SK-N-DZ (cell line): ENCODE measurements around the gene DPH7.
"Not testable (repeated sequence)": the region's sequence is repeated elsewhere in the genome, so short reads cannot be mapped to it uniquely, and the experiment has no call there.

Source experiments
- DNase-seq: peaks from one replicate; pipeline ENCODE4 v3.0.0-alpha.2; 2015; ENCODE audit warnings: low spot score

DPH7 gene

GRCh38 chr9:137581361-137582285 is 2.9 kb upstream of the DPH7 start:
- no peak for DNase-seq

- DNase-seq = no peak
These were observed 2.2 kb upstream of the DPH7 start for GRCh38 chr9:137580954-137581322.

GRCh38 chr9:137580209-137580953 is 1.7 kb upstream of the DPH7 start:
- no peak for DNase-seq

- DNase-seq = no peak
These were observed 507 bp upstream of the DPH7 start for GRCh38 chr9:137579259-137579604.

- DNase-seq = no peak
These were observed 2.9 kb downstream of the DPH7 start for GRCh38 chr9:137575716-137576411.

- DNase-seq = no peak
These were observed 3.4 kb downstream of the DPH7 start for GRCh38 chr9:137575364-137575715.

GRCh38 chr9:137574192-137574591 is 4.5 kb downstream of the DPH7 start:
- no peak for DNase-seq

- no peak for DNase-seq
These were observed 8.2 kb downstream of the DPH7 start for GRCh38 chr9:137570566-137570965.

GRCh38 chr9:137569609-137570203 is 9.0 kb downstream of the DPH7 start:
- DNase-seq = no peak

GRCh38 chr9:137568445-137568844 is 10.3 kb downstream of the DPH7 start:
- DNase-seq = not testable (repeated sequence)

GRCh38 chr9:137564817-137565411 is 13.8 kb downstream of the DPH7 start:
- no peak for DNase-seq

GRCh38 chr9:137564134-137564533 is 14.6 kb downstream of the DPH7 start:
- no peak for DNase-seq

GRCh38 chr9:137558127-137558526 is 20.6 kb downstream of the DPH7 start:
- no peak for DNase-seq

- DNase-seq = no peak
These were observed 22.5 kb downstream of the DPH7 start for GRCh38 chr9:137556069-137556838.

GRCh38 chr9:137555179-137555578 is 23.5 kb downstream of the DPH7 start:
- DNase-seq = no peak

GRCh38 chr9:137554349-137554748 is 24.4 kb downstream of the DPH7 start:
- DNase-seq = no peak

- not testable (repeated sequence) for DNase-seq
These were observed 25.1 kb downstream of the DPH7 start for GRCh38 chr9:137553654-137554053.

GRCh38 chr9:137552022-137552768 is 26.5 kb downstream of the DPH7 start:
- DNase-seq = no peak

GRCh38 chr9:137551264-137552021 is 27.3 kb downstream of the DPH7 start, which contains the start of gene MRPL41:
Gene MRPL41, plus strand, starts transcription at chr9:137551879. Its CDS starts 203 bp downstream, at chr9:137552082.
- DNase-seq = peak; percentile 85
